ENCODE measurements around the gene LNP1. TPM values are rescaled to one million over a fixed set of nuclear protein-coding genes. Genes with fewer than 3 reads are reported as not detected.
"Not testable (repeated sequence)": the region's sequence is repeated elsewhere in the genome, so short reads cannot be mapped to it uniquely, and the experiment has no call there.

Gene LNP1
- total RNA-seq, 1 donor = 1.6 TPM

DNA sequence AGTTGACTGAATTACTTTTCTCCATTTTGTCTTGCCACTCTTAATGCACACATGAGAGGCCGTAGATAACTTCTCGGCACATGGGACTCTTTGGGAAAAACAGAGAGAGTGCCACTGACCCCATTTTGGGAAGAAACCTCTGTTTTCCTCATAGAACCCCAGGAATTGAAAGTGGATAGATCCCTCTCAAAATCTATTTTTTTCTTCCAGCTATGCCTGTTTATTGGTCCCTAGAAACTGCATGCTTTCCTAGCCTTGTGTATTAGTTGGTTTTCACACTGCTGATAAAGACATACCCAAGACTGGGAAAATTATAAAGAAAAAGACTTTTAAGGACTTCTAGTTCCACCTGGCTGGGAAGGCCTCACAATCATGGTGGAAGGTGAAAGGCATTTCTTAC lies 67.3 kb downstream of the LNP1 start:
- DNase-seq (ENCODE audit: low read depth in 2 of 3, low spot score in 2 of 3) = no peak

DNA sequence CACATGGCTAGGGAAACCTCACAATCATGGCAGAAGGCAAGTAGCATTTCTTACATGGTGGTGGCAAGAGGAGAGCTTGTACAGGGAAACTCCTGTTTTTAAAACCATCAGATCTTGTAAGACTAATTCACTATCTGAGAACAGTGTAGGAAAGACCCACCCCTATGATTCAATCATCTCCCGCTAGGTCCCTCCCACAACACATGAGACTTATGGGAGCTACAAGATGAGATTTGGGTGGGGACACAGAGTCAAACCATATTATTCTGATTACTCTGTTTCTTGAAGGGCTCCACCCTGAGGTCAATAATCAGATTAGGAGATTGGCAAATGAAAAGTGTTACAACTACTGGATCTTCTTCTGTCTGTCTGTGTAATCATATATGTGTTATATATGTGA lies 69.6 kb downstream of the LNP1 start:
- DNase-seq (ENCODE audit: low read depth in 2 of 3, low spot score in 2 of 3) = no peak

DNA sequence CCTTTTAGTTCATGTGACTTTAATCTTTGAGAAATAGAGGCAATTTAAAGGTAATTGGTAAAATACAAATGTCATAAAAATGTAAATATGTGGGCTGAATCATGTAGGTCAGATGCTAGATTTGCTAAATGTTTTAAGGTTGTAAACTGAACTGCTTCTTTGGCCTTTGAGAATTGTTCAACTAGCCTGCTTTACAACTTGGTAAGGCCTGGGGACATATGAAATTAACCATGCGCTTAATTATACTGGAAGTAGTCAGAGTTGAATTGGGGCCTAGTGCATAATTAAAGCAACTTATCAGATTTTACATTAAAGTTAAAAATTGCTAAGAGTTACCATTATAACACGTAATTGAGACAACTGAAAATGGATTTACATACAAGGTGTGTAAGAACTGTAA lies 70.1 kb downstream of the LNP1 start:
- no peak for DNase-seq (ENCODE audit: low read depth in 2 of 3, low spot score in 2 of 3)

DNA sequence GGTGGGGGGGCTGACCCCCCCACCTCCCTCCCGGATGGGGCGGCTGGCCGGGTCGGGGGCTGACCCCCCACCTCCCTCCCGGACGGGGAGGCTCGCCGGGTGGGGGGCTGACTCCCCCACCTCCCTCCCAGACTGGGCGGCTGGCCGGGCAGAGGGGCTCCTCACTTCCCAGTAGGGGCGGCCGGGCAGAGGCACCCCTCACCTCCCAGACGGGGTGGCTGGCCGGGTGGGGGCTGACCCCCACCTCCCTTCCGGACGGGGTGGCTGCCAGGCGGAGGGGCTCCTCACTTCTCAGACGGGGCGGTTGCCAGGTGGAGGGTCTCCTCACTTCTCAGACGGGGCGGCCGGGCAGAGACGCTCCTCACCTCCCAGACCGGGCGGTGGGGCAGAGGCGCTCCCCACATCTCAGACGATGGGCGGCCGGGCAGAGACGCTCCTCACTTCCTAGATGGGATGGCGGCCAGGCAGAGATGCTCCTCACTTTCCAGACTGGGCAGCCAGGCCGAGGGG lies 76.6 kb downstream of the LNP1 start:
- DNase-seq (ENCODE audit: low read depth in 2 of 3, low spot score in 2 of 3) = not testable (repeated sequence)

DNA sequence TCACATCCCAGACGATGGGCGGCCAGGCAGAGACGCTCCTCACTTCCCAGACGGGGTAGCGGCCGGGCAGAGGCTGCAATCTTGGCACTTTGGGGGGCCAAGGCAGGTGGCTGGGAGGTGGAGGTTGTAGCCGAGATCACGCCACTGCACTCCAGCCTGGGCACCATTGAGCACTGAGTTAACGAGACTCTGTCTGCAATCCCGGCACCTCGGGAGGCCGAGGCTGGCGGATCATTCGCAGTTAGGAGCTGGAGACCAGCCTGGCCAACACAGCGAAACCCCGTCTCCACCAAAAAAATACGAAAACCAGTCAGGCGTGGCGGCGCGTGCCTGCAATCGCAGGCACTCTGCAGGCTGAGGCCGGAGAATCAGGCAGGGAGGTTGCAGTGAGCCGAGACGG lies 77.2 kb downstream of the LNP1 start:
- not testable (repeated sequence) for DNase-seq (ENCODE audit: low read depth in 2 of 3, low spot score in 2 of 3)

DNA sequence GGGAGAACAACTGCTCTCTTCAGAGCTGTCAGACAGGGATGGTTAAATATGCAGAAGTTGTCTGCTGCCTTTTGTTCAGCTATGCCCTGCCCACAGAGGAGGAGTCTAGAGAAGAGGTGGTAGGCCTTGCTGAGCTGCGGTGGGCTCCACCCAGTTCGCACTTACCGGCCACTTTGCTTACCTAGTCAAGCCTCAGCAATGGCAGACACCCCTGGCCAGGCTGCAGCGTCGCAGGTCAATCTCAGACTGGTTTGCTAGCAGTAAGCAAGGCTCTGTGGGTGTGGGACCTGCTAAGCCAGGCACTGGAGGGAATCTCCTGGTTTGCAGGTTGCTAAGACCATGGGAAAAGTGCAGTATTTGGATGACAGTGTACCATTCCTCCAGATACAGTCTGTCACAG lies 78.7 kb downstream of the LNP1 start:
- DNase-seq (ENCODE audit: low read depth in 2 of 3, low spot score in 2 of 3) = no peak

DNA sequence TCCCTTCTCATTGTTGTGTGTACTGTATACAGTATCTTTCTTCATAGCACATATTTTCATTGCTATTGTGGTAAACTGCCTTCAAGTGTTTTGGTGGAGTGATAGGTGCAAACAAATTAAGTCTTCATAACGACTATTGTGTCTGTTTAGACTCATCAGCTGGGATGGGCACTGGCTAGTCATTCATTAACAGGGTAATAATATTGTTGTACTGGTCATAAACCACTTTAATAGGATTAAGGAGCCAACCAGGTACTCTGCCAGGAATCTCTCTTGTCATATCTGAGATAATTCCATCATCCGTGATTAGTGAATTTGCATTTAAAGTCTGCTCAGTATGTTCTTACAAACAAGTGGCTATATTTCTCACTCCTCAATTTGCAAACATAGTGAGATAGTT lies 80.8 kb downstream of the LNP1 start:
- no peak for DNase-seq (ENCODE audit: low read depth in 2 of 3, low spot score in 2 of 3)

DNA sequence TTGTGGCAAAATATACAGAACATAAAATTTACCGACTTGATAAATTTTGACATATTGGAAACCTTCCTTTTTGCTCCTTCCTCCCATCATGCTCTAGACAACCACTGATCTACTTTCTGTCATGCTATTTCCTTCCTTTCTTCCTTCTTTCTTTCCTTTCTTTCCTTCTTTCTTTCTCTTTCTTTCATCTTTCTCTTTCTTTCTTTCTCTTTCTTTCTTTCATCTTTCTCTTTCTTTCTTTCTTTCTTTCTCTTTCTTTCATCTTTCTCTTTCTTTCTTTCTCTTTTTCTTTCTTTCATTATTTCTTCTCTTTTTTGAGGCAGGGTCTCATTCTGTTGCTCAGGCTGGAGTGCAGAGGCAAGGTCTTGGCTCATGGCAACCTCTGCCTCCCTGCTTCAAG lies 82.2 kb downstream of the LNP1 start:
- DNase-seq (ENCODE audit: low read depth in 2 of 3, low spot score in 2 of 3) = no peak

DNA sequence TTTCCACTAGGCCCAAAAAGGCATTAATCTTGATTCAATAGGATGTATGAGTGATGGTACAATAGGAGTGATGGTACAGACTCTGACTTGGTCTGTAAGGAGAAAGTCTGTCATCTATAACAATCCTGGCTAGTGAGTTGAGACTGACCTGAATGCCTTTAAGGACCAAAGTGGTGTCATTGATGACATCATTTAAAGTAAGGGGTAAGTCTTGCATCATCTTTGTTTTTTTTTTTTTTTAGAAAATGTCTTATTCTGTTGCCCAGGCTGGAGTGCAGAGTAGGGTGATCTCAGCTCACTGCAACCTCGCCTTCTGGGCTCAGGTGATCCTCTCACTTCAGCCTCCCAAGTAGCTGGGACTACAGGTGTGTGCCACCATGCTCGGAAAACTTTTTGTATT lies 85.5 kb downstream of the LNP1 start:
- DNase-seq (ENCODE audit: low read depth in 2 of 3, low spot score in 2 of 3) = no peak

DNA sequence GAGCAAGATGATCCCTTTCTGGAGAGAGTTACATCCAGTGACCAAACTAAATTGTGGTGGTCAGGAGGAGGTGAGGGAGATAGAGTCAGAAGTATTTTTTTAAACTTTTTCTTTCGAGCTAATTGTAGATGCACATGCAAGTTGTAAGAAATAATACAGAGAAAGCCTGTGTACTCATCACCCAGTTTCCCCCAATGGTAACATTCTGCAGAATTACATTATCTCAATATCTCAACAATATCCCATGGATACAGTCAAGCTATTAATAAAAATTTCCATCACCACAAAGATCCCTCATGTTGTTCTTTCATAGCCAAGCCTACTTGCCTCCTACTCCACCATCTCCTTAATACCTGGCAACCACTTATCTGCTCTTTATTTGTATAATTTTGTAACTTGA lies 87.8 kb downstream of the LNP1 start:
- DNase-seq (ENCODE audit: low read depth in 2 of 3, low spot score in 2 of 3) = no peak

DNA sequence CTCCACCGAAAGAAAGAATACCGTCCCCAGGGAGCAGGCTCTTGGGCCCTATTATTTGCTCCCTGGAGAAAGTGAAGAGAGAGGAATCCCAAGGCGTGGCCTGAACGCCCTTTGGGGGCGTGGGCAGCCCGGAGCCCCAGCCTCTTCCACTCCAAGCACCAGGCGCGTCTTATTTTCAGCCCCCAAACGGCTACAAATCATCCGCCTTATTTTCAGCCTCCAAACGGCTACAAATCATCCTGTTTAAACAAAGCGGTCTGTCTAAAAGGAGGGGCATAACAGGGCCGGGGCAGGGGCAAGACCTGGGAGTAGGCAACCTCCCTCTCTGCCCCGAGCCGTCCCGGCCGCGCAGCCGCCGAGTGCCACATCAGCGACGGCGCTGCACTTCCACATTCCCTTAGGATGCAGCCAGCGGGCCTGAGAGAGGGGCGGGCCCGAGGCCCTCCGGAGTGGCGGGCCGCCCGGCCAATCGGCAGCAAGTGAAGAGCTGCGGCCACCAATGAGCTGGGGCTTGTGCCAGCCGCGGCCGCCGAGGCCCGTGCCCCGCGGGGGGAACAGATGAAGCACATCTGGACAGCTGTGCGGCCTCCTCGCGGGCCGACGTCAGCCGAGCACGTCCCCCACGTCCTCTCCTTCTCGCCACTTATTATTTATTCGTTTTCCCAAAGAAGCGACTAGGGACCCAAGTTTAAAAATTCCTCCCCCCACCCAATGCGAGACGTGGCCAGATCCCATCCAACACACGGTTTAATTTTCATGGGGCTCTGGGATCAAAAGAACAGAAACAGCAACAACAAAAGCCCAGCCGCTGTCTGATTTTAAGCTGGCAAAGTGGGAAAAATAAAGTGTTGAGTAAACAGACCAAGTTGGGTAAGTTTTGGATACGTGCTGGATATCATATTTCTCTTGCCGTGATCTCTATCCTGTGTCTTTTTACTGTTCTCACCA lies 91.0 kb downstream of the LNP1 start, which contains the start of gene TMEM45A:
TSS of gene TMEM45A (plus strand) at position 561 of the 948 bp plus-strand sequence. CDS start 62,593 bp downstream, outside the sequence.
- peak; percentile 22 to 83 (median 77) for DNase-seq (ENCODE audit: low read depth in 2 of 3, low spot score in 2 of 3)

DNA sequence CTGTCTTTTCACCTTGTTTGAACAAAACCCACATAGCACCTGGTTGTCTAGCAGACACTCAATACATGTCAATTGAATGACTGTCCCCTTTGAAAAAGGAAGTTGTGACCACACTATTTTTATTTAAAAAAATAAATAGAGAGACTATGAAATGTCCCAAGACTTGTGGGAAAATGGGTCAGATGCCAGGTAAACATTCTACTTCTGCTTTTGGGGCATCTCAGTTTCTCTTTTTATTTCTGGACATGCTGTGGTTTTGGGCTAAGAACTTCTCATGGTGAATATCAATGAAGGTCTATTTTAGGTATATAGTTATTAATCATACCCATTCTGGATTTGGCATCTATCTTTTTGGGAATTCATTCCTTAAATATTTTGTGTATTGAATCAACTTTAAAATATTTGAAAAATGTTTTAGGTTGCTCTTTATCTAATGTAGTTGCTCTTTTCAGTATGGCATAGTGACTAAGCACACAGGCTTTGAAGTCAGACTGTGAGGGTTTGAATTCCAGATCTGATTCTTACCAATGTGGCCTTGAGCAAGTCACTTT lies 95.4 kb downstream of the LNP1 start:
- DNase-seq (ENCODE audit: low read depth in 2 of 3, low spot score in 2 of 3) = peak in 1 of 3 donors; percentile 26

DNA sequence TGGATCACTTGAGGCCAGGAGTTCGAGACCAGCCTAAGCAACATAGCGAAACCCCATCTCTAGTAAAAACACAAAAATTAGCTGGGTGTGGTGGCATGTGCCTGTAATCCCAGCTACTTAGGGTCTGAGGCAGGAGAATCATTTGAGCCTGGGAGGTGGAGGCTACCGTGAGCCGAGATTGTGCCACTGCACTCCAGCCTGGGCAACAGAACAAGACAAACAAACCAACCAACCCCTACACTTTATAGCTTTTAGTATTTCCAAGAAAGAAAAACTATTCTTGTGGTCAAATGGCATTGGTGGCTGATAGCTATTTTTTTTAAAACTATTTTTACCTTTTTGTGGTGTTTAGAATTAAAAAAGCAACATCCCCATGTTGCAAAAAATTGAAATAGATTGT lies 98.3 kb downstream of the LNP1 start:
- DNase-seq (ENCODE audit: low read depth in 2 of 3, low spot score in 2 of 3) = no peak

DNA sequence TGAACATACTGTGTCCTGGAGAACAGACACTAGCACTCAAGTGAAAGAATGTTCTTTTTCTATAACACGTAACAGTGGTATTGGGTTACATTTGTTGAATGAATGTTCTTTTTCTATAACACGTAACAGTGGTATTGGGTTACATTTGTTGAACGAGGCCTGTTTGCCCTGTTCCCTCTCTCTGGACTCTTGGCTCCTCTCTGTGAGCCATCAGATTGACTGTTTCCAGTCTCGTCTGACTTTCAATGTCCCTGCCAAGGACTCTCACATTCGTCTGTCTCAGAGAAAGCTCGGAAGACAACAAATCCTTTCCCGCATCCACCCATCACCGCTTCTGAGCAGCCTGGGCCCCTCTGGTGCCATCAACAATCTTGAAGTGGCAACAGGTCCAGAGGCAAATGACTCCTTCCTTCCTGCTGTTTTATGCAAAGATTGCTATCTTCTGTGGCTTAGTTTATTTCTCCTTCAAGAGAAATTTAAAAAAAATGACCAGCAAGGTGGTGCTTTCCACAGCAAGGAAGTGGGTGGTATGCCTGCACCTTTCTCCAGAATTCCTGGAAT lies 99.1 kb downstream of the LNP1 start:
- peak in 1 of 3 donors; percentile 20 for DNase-seq (ENCODE audit: low read depth in 2 of 3, low spot score in 2 of 3)

DNA sequence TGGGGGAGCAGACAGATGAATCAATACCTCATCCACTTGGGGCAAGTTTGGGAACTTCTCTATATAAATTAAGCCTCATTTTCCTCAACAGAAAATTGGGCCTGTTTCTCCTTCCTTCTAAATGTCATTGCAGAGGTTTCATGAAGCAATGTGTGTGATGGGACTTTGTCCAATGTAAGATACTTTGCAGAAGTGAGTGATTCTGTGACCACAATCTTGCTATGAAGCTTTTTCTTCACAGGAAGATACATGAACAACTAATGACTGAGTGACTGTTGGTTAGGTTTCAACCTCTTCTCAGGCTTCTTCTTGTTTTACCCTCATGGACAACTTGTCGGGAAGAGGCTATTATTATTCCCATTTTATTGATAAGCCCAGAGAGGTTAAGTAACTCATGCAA lies 102.1 kb downstream of the LNP1 start:
- DNase-seq (ENCODE audit: low read depth in 2 of 3, low spot score in 2 of 3) = no peak

Other genes starting within 250 kb of the LNP1 start
- 12.7 TPM for gene TBC1D23, start 140.5 kb upstream of the LNP1 start, total RNA-seq
- 14.5 TPM for gene NIT2, start 66.8 kb upstream of the LNP1 start, total RNA-seq
- gene TOMM70, start 450 bp upstream of the LNP1 start, total RNA-seq = 16.2 TPM
- gene TMEM45A, start 91.1 kb downstream of the LNP1 start, total RNA-seq = 0.81 TPM
- not detected for gene ADGRG7, start 208.1 kb downstream of the LNP1 start, total RNA-seq